Tibial artery (tissue), 4 donors: Measurements from ENCODE around the gene TLN1.

Source experiments
- DNase-seq, 2 donors: peaks; one replicate each; pipeline ENCODE4 v3.0.0-alpha.2; 2019
- H3K27ac ChIP-seq, 2 donors: fragments of 200-600 bp; sonication (generic) in 1 of 2; 1 replicate in 1 of 2; 2 replicates in 1 of 2; pipeline ENCODE4 v1.5.1; 2018 to 2019; ENCODE audit warnings: mild to moderate bottlenecking in 1 of 2
- H3K27me3 ChIP-seq, 2 donors: fragments of 200-600 bp; sonication (generic) in 1 of 2; one replicate each; pipeline versions ENCODE4 v1.5.1 to v1.6.0; 2016 to 2019
- H3K36me3 ChIP-seq, 3 donors: fragments of 200-600 bp; sonication (generic) in 2 of 3; one replicate each; pipeline ENCODE4 v1.5.1; 2016 to 2019; ENCODE audit warnings: mild to moderate bottlenecking in 2 of 3
- H3K4me1 ChIP-seq, 4 donors: fragments of 200-600 bp; sonication (generic) in 2 of 4; 1 replicate in 3 of 4; 2 replicates in 1 of 4; pipeline ENCODE4 v1.5.1; 2016 to 2019
- H3K4me3 ChIP-seq, 2 donors: fragments of 200-600 bp; sonication (generic) in 1 of 2; 1 replicate in 1 of 2; 2 replicates in 1 of 2; pipeline ENCODE4 v1.5.1; 2018 to 2019; ENCODE audit warnings: mild to moderate bottlenecking in 2 of 2
- H3K9me3 ChIP-seq, 3 donors: fragments of 200-600 bp; sonication (generic) in 1 of 3; one replicate each; pipeline ENCODE4 v1.5.1; 2016 to 2019
- CTCF ChIP-seq, 2 experiments: fragments of 200-600 bp in 1 of 2; fragments of 450-650 bp in 1 of 2; IDR thresholded peaks; one replicate each; pipeline ENCODE4 v1.5.1; 2017 to 2019; ENCODE audit warnings: antibody characterized with exemption in 2 of 2, mild to moderate bottlenecking in 1 of 2, moderate library complexity in 1 of 2
- intact Hi-C: fragments of 100-400 bp; cut with DNase I; formaldehyde crosslinking; loops from one replicate; pipeline ENCODE4 v1.15.0; 2023; ENCODE audit warnings: low total_unique reads

The TLN1 gene

GRCh38 chr9:35771943-35772342, 39.9 kb upstream of the TLN1 start:
- no peak for TF ChIP-seq CTCF (IDR thresholded peaks at IDR 0.05)
- H3K36me3 ChIP-seq, result no peaks in the 10 kb centered on the region
- no peaks in the 10 kb centered on the region for H3K27me3 ChIP-seq
- H3K4me1 ChIP-seq, result peaks cover 0 to 23% (median 18%) of the 10 kb centered on the region in 4 donors
- no peak for DNase-seq
- no peak overlapping the region for H3K27ac ChIP-seq
- intact Hi-C loops, result no loop called here
- H3K9me3 ChIP-seq, result no peaks in the 10 kb centered on the region
- H3K4me3 ChIP-seq, result no peak overlapping the region

- peak overlapping the region; percentile 54 to 59 for H3K27ac ChIP-seq
- H3K27me3 ChIP-seq, result no peaks in the 10 kb centered on the region
- no peaks in the 10 kb centered on the region for H3K9me3 ChIP-seq
- H3K4me1 ChIP-seq, result peaks cover 0 to 23% (median 18%) of the 10 kb centered on the region in 4 donors
- DNase-seq, result no peak
- H3K4me3 ChIP-seq, result no peak overlapping the region
- no peak for TF ChIP-seq CTCF (IDR thresholded peaks at IDR 0.05)
- no peaks in the 10 kb centered on the region for H3K36me3 ChIP-seq
- intact Hi-C loops, result no loop called here
Observed at GRCh38 chr9:35771534-35771933, 39.5 kb upstream of the TLN1 start.

GRCh38 chr9:35771075-35771433, 39.1 kb upstream of the TLN1 start:
- H3K27me3 ChIP-seq, result no peaks in the 10 kb centered on the region
- H3K27ac ChIP-seq, result peak overlapping the region; percentile 54 to 59
- H3K9me3 ChIP-seq, result no peaks in the 10 kb centered on the region
- DNase-seq, result peak; percentile 70 to 74
- H3K36me3 ChIP-seq, result no peaks in the 10 kb centered on the region
- intact Hi-C loops, result no loop called here
- peaks cover 0 to 23% (median 18%) of the 10 kb centered on the region in 4 donors for H3K4me1 ChIP-seq
- no peak overlapping the region for H3K4me3 ChIP-seq
- no peak for TF ChIP-seq CTCF (IDR thresholded peaks at IDR 0.05)

GRCh38 chr9:35769763-35770162, 37.8 kb upstream of the TLN1 start:
- Histone ChIP-seq H3K4me1 (peaks cover 0 to 23% (median 18%) of the 10 kb centered on the region in 4 donors), H3K27me3 (no peaks in the 10 kb centered on the region), H3K4me3 (no peak overlapping the region), H3K27ac (no peak overlapping the region), H3K36me3 (no peaks in the 10 kb centered on the region), H3K9me3 (no peaks in the 10 kb centered on the region)
- DNase-seq, result no peak
- no peak for TF ChIP-seq CTCF (IDR thresholded peaks at IDR 0.05)
- intact Hi-C loops, result no loop called here

GRCh38 chr9:35767458-35767857, 35.5 kb upstream of the TLN1 start:
- H3K4me1 ChIP-seq, result peaks cover 0 to 23% (median 18%) of the 10 kb centered on the region in 4 donors
- no peak overlapping the region for H3K4me3 ChIP-seq
- H3K27me3 ChIP-seq, result no peaks in the 10 kb centered on the region
- H3K9me3 ChIP-seq, result no peaks in the 10 kb centered on the region
- no peak for TF ChIP-seq CTCF (IDR thresholded peaks at IDR 0.05)
- DNase-seq, result no peak
- intact Hi-C loops, result no loop called here
- H3K27ac ChIP-seq, result no peak overlapping the region
- H3K36me3 ChIP-seq, result no peaks in the 10 kb centered on the region

GRCh38 chr9:35766997-35767396, 35.0 kb upstream of the TLN1 start:
- no peak for TF ChIP-seq CTCF (IDR thresholded peaks at IDR 0.05)
- no peaks in the 10 kb centered on the region for H3K36me3 ChIP-seq
- intact Hi-C loops, result no loop called here

More at GRCh38 chr9:35766997-35767396, 35.0 kb upstream of the TLN1 start:
- Histone ChIP-seq H3K4me1 (peaks cover 0 to 22% (median 17%) of the 10 kb centered on the region in 4 donors), H3K27ac (no peak overlapping the region), H3K9me3 (no peaks in the 10 kb centered on the region), H3K4me3 (no peak overlapping the region), H3K27me3 (no peaks in the 10 kb centered on the region)
- DNase-seq, result no peak
